K562 (cell line): ENCODE results near the gene YAP1. TPM values are rescaled to one million over a fixed set of nuclear protein-coding genes. Genes with fewer than 3 reads are reported as not detected.

Experiments used
- ATAC-seq: fragments of 200-7000 bp; cut with Tn5 transposase; 3 replicates; pipeline ENCODE4 v1.9.1; 2020; ENCODE audit warnings: moderate library complexity
- BruUV-seq: library from RNA; stranded (reverse); fragments of 400-500 nt; replicated peaks from 2 replicates; lab custom pipeline; 2021; lab: Mats Ljungman, UMichigan
- CTCF ChIA-PET: fragments of 300-600 bp; formaldehyde crosslinking; extraction: SDS; loops from one replicate; lab custom pipeline; 2021; ENCODE audit warnings: low intra/inter-chr PET ratio; lab: Yijun Ruan, JAX
- POLR2A ChIA-PET: fragments of 300-600, 350-650 bp; sonication (Branson Sonifier 250); formaldehyde crosslinking; extraction: SDS; loops from one replicate; lab custom pipeline; 2021; ENCODE audit warnings: antibody characterized with exemption, inconsistent platforms; lab: Yijun Ruan, JAX
- DNase-seq, 4 experiments: peaks; one replicate each; pipeline versions ENCODE4 v3.0.0 to v3.0.0-alpha.2; 2011 to 2018; ENCODE audit warnings: low spot score in 3 of 4, mixed read lengths in 3 of 4; ENCODE audit errors: extremely low read depth in 1 of 4
- FAIRE-seq: peaks from 2 replicates; lab custom pipeline; 2011; peaks lifted over from hg19 to GRCh38; lab: Jason Lieb, UNC
- H2AFZ ChIP-seq: 2 replicates; pipeline ENCODE4 v1.6.0; 2011; ENCODE audit warnings: low read depth, low read length, control low read depth, inconsistent platforms
- H3K27ac ChIP-seq: fragments of 200-600 bp; 3 replicates; pipeline ENCODE4 v1.8.0; 2011; ENCODE audit warnings: low read depth, mild to moderate bottlenecking, control low read depth, inconsistent platforms, low read length, moderate library complexity, mixed read lengths; ENCODE audit errors: extremely low read depth
- H3K27me3 ChIP-seq, 2 experiments: fragments of 300-600 bp in 1 of 2; 2 replicates in 1 of 2; 3 replicates in 1 of 2; pipeline versions ENCODE4 v1.6.0 to v1.8.0; 2011; ENCODE audit warnings: inconsistent platforms in 2 of 2, low read length in 2 of 2, mild to moderate bottlenecking in 1 of 2, mixed read lengths in 1 of 2, moderate library complexity in 1 of 2; ENCODE audit not compliant: control insufficient read depth in 2 of 2, insufficient read depth in 2 of 2
- H3K36me3 ChIP-seq: fragments of 300-600 bp; 3 replicates; pipeline ENCODE4 v1.8.0; 2011; ENCODE audit warnings: mild to moderate bottlenecking, low read length, inconsistent platforms; ENCODE audit not compliant: control insufficient read depth, insufficient read depth
- H3K4me1 ChIP-seq, 2 experiments: fragments of 200-600 bp in 1 of 2; replicated peaks in 1 of 2; 2 replicates in 1 of 2; 3 replicates in 1 of 2; pipeline versions ENCODE4 v1.5.1 to v1.8.0; 2011; ENCODE audit warnings: inconsistent platforms in 2 of 2, low read length in 2 of 2, mild to moderate bottlenecking in 1 of 2, mixed read lengths in 1 of 2, moderate library complexity in 1 of 2; ENCODE audit not compliant: control insufficient read depth in 2 of 2, insufficient read depth in 2 of 2
- H3K4me2 ChIP-seq: 2 replicates; pipeline ENCODE4 v1.6.1; 2011; ENCODE audit warnings: low read length, control low read depth, inconsistent platforms, mixed read lengths; ENCODE audit not compliant: insufficient read depth
- H3K4me3 ChIP-seq: fragments of 200-600 bp; sonication (generic), shearing (Covaris generic); 2 replicates; pipeline ENCODE4 v1.5.1; 2016; ENCODE audit warnings: control low read depth, inconsistent platforms
- H3K79me2 ChIP-seq: fragments of 200-600 bp; 3 replicates; pipeline ENCODE4 v1.8.0; 2011; ENCODE audit warnings: low read length, inconsistent platforms; ENCODE audit not compliant: control insufficient read depth, insufficient read depth
- H3K9ac ChIP-seq, 2 experiments: 2 replicates each; pipeline versions ENCODE4 v1.6.0 to v1.6.1; 2011; ENCODE audit warnings: low read depth in 2 of 2, low read length in 2 of 2, control low read depth in 1 of 2, inconsistent platforms in 1 of 2, mild to moderate bottlenecking in 1 of 2, mixed read lengths in 1 of 2; ENCODE audit not compliant: insufficient read depth in 1 of 2
- H3K9me1 ChIP-seq: one replicate; pipeline ENCODE4 v1.6.0; 2011; ENCODE audit warnings: inconsistent platforms, mild to moderate bottlenecking, low read length, moderate library complexity; ENCODE audit not compliant: control insufficient read depth, insufficient read depth
- H3K9me3 ChIP-seq: replicated peaks from 2 replicates; pipeline ENCODE4 v1.5.1; 2011; ENCODE audit warnings: low read depth, low read length, inconsistent platforms; ENCODE audit not compliant: control insufficient read depth, insufficient read depth
- H4K20me1 ChIP-seq: replicated peaks from 2 replicates; pipeline ENCODE4 v1.6.1; 2011; ENCODE audit warnings: low read length, inconsistent platforms, mixed read lengths; ENCODE audit not compliant: control insufficient read depth, insufficient read depth
- CEBPB ChIP-seq: fragments of 450-650 bp; IDR thresholded peaks from 2 replicates; pipeline ENCODE4 v1.6.1; 2016; ENCODE audit warnings: missing genetic modification characterization, missing compliant biosample characterization
- CEBPG ChIP-seq, 3 experiments: fragments of 200-800 bp in 1 of 3; sonication (Bioruptor generic) in 1 of 3; sonication (generic) in 1 of 3; formaldehyde crosslinking in 1 of 3; IDR thresholded peaks in 2 of 3; conservative IDR thresholded peaks in 1 of 3; 2 replicates each; pipeline versions ENCODE4 v1.6.1 to v1.8.0; 2016 to 2022; ENCODE audit warnings: missing compliant biosample characterization in 2 of 3, missing genetic modification characterization in 2 of 3, mild to moderate bottlenecking in 1 of 3, missing genetic modification reagents in 1 of 3
- ZNF76 ChIP-seq: fragments of 250-450 bp; sonication (Bioruptor Pico); IDR thresholded peaks from 2 replicates; pipeline ENCODE4 v1.4.0; 2020; ENCODE audit warnings: mild to moderate bottlenecking, moderate library complexity, borderline replicate concordance
- WGBS: fragments of 100-300 bp; shearing (Covaris generic); methylation state at CpG from one replicate; pipeline ENCODE4 v1.1.6; 2016; ENCODE audit warnings: low coverage, mixed read lengths; ENCODE audit not compliant: insufficient coverage; ENCODE audit errors: missing lambda C conversion rate; 5-methylcytosine and 5-hydroxymethylcytosine counted together
- in situ Hi-C: fragments of 300-500 bp; cut with MboI; formaldehyde crosslinking; loops from 4 replicates; pipeline ENCODE4 v1.15.0; 2018; ENCODE audit warnings: inconsistent platforms, mixed read lengths
- intact Hi-C: fragments of 100-400 bp; cut with micrococcal nuclease; formaldehyde crosslinking; loops from 2 replicates; pipeline ENCODE4 v1.14.2; 2022
- polyA plus RNA-seq, 8 experiments: library from polyadenylated mRNA; depleted of rRNA in 4 of 8; stranded (reverse) in 5 of 8; unstranded in 3 of 8; fragments of >200 nt; fragmentation: Nextera tagmentation in 2 of 8; fragmentation: Illumina TruSeq in 1 of 8; extraction: Ambion mirVana in 2 of 8; extraction: Trizol in 1 of 8; gene quantifications; 2 replicates each; pipeline versions ENCODE4 v1.2.1 to v1.2.3, GENCODE V29; 2011 to 2014; ENCODE audit warnings: inconsistent platforms in 1 of 8, missing spikeins in 1 of 8
- total RNA-seq, 7 experiments: library from RNA; depleted of rRNA in 6 of 7; stranded (reverse); fragments of >200 nt in 6 of 7; fragmentation: Illumina TruSeq in 2 of 7; extraction: Trizol in 2 of 7; gene quantifications; 2 replicates each; pipeline versions ENCODE4 v1.2.1 to v1.2.3, GENCODE V29; 2011 to 2021; ENCODE audit warnings: low replicate concordance in 1 of 7
- TF ChIP-seq, protein P1 (sequence below), 2 experiments: fragments of 450-650 bp in 1 of 2; sonication (generic) in 1 of 2; formaldehyde crosslinking in 1 of 2; IDR thresholded peaks in 1 of 2; conservative IDR thresholded peaks in 1 of 2; 2 replicates each; pipeline versions ENCODE4 v1.6.1 to v1.8.1; 2016 to 2023; ENCODE audit warnings: mild to moderate bottlenecking in 2 of 2, moderate library complexity in 2 of 2, inconsistent platforms in 1 of 2, missing genetic modification reagents in 1 of 2
- TF ChIP-seq, protein P2 (sequence below): IDR thresholded peaks from 3 replicates; pipeline ENCODE4 v1.6.1; 2011; ENCODE audit warnings: borderline replicate concordance, mild to moderate bottlenecking, moderate library complexity; ENCODE audit not compliant: insufficient read length; ENCODE audit errors: extremely low read depth
- TF ChIP-seq, protein P3 (sequence below): fragments of 250-450 bp; sonication (Bioruptor Pico); IDR thresholded peaks from 2 replicates; pipeline ENCODE4 v1.8.0; 2022; ENCODE audit warnings: moderate library complexity, mild to moderate bottlenecking, inconsistent platforms

Gene YAP1
- total and polyA plus RNA-seq, 9 of the 15 experiments (the other 6 are each of a cell fraction or from before 2014, with no cell fraction given) = 0.18 TPM; not detected in 8

DNA sequence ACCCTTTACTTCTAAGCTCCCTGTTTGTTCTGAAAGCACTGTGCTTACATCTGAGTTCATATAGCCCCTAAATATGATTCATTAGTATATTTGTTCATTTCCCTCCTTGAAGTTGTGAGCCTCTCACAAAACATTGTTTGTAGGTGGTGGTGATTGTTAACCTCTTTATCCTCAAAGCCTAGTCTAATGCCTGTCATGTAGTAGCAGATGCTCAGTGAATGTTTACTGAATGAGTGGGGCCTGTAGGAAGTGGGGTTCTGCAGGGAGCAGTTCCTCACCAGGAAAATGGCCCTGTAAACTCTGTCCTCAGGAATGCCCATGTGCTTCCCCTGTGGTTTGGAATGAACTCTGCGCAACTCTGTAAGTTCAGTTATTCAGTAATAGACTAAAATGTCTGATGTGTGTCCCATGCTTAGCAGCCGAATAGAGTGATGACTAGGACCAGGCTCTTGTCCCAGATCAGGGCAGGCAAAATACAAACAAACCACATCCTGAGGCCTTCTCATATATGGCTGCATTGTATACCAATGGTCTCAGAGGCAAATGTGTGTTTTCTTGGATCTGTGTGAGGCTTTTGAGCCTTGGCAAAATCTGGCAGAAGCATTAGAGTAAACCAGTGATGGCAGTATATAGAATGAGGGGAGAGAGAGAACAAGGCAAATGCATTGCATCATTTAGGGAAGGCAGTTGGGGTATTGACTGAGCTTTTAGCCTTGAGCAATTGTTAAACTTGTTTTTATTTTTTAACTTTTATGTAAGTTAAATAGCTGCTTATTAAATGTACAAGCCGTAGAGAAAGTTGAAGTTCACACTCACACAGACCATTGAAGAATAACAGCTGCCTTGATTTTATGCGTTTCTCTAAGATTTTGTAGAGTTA lies 115.7 kb downstream of the YAP1 start:
- Histone ChIP-seq H3K36me3 (no peaks in the 10 kb centered on the region), H3K4me3 (no peak overlapping the region), H3K27ac (no peak overlapping the region), H3K9ac (no peak overlapping the region), H3K27me3 (peaks cover 0 to 4% of the 10 kb centered on the region in 2 experiments; a peak in 1 of 5 replicates)
- WGBS = 7% methylated on average over 4 of the region's 4 CpGs
- no peak for FAIRE-seq
- no peak for TF ChIP-seq ZNF76 (CRISPR knock-in tag)
- TF ChIP-seq CEBPB = 0 out of 2 replicates have a peak, but pooled peaks have one; percentile 16
- TF ChIP-seq, protein P1, sequence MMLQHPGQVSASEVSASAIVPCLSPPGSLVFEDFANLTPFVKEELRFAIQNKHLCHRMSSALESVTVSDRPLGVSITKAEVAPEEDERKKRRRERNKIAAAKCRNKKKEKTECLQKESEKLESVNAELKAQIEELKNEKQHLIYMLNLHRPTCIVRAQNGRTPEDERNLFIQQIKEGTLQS (IDR thresholded peaks at IDR 0.05) = no peak
- TF ChIP-seq, protein P1 (CRISPR knock-in tag; conservative IDR thresholded peaks at IDR 0.05) = no peak
- TF ChIP-seq, protein P2, sequence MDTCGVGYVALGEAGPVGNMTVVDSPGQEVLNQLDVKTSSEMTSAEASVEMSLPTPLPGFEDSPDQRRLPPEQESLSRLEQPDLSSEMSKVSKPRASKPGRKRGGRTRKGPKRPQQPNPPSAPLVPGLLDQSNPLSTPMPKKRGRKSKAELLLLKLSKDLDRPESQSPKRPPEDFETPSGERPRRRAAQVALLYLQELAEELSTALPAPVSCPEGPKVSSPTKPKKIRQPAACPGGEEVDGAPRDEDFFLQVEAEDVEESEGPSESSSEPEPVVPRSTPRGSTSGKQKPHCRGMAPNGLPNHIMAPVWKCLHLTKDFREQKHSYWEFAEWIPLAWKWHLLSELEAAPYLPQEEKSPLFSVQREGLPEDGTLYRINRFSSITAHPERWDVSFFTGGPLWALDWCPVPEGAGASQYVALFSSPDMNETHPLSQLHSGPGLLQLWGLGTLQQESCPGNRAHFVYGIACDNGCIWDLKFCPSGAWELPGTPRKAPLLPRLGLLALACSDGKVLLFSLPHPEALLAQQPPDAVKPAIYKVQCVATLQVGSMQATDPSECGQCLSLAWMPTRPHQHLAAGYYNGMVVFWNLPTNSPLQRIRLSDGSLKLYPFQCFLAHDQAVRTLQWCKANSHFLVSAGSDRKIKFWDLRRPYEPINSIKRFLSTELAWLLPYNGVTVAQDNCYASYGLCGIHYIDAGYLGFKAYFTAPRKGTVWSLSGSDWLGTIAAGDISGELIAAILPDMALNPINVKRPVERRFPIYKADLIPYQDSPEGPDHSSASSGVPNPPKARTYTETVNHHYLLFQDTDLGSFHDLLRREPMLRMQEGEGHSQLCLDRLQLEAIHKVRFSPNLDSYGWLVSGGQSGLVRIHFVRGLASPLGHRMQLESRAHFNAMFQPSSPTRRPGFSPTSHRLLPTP = no peak
- no peak for TF ChIP-seq CEBPG (CRISPR knock-in tag; IDR thresholded peaks at IDR 0.05)
- peak in 1 of 2 experiments; percentile 56; a peak in 2 of 4 replicates for TF ChIP-seq CEBPG (tag; conservative IDR thresholded peaks at IDR 0.05 in 1 of 2, IDR thresholded peaks at IDR 0.05 in 1 of 2)
- TF ChIP-seq, protein P3, sequence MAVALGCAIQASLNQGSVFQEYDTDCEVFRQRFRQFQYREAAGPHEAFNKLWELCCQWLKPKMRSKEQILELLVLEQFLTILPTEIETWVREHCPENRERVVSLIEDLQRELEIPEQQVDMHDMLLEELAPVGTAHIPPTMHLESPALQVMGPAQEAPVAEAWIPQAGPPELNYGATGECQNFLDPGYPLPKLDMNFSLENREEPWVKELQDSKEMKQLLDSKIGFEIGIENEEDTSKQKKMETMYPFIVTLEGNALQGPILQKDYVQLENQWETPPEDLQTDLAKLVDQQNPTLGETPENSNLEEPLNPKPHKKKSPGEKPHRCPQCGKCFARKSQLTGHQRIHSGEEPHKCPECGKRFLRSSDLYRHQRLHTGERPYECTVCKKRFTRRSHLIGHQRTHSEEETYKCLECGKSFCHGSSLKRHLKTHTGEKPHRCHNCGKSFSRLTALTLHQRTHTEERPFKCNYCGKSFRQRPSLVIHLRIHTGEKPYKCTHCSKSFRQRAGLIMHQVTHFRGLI (CRISPR knock-in tag) = no peak
- TF ChIP-seq, all 486 proteins: peak for 2
- intact Hi-C loops = no loop called here
- CTCF ChIA-PET = no interaction called here
- Histone ChIP-seq H4K20me1 (no peaks in the 10 kb centered on the region), H3K9me3 (no peaks in the 10 kb centered on the region), H2AFZ (no peak overlapping the region), H3K9me1 (no peaks in the 10 kb centered on the region), H3K4me1 (no peaks in the 10 kb centered on the region; a peak in 1 of 5 replicates), H3K79me2 (no peaks in the 10 kb centered on the region), H3K4me2 (no peak overlapping the region)
- POLR2A ChIA-PET = interaction anchor here (0.6 to 1.4 kb wide), 3 partner anchors 9 to 64 kb away, joined by 3 read pairs; no protein-coding TSS in a partner anchor
- in situ Hi-C loops = no loop called here
- ATAC-seq (no peak), DNase-seq (no peak)
- BruUV-seq = no TSS peak
